HG03575 (cell line): Measurements from ENCODE around the gene TRNP1.
"Not testable (repeated sequence)": the region's sequence is repeated elsewhere in the genome, so short reads cannot be mapped to it uniquely, and the experiment has no call there.

Experiments
- ATAC-seq: cut with Tn5 transposase; IDR thresholded peaks from one replicate; pipeline ENCODE4 v1.9.1; 2021; ENCODE audit not compliant: unreplicated experiment, insufficient number of reproducible peaks, low FRiP score; ENCODE audit errors: extremely low read depth

TRNP1 gene

GRCh38 chr1:26970810-26971209, 22.7 kb upstream of the TRNP1 start:
- no peak for ATAC-seq

GRCh38 chr1:26971590-26971989, 21.9 kb upstream of the TRNP1 start:
- no peak for ATAC-seq

- ATAC-seq, result no peak
Observed at GRCh38 chr1:26972390-26972789, 21.1 kb upstream of the TRNP1 start.

- ATAC-seq, result no peak
Observed at GRCh38 chr1:26972821-26973220, 20.7 kb upstream of the TRNP1 start.

- no peak for ATAC-seq
Observed at GRCh38 chr1:26976621-26977510, 16.6 kb upstream of the TRNP1 start.

GRCh38 chr1:26978901-26979300, 14.6 kb upstream of the TRNP1 start:
- ATAC-seq, result no peak

- ATAC-seq, result no peak
Observed at GRCh38 chr1:26981146-26981846, 12.2 kb upstream of the TRNP1 start.

- ATAC-seq, result no peak
Observed at GRCh38 chr1:26983863-26984262, 9.6 kb upstream of the TRNP1 start.

GRCh38 chr1:26984291-26984690, 9.2 kb upstream of the TRNP1 start:
- ATAC-seq, result no peak

- ATAC-seq, result no peak
Observed at GRCh38 chr1:26986658-26987057, 6.8 kb upstream of the TRNP1 start.

GRCh38 chr1:26989403-26990109, 3.9 kb upstream of the TRNP1 start:
- ATAC-seq, result not testable (repeated sequence)

GRCh38 chr1:26991310-26992116, 2.0 kb upstream of the TRNP1 start:
- no peak for ATAC-seq

- ATAC-seq, result no peak
Observed at GRCh38 chr1:26994020-26994786, 711 bp downstream of the TRNP1 start.

GRCh38 chr1:26994787-26995517, 1.5 kb downstream of the TRNP1 start:
- ATAC-seq, result no peak

GRCh38 chr1:26996024-26996423, 2.5 kb downstream of the TRNP1 start:
- ATAC-seq, result no peak

GRCh38 chr1:26996665-26997064, 3.2 kb downstream of the TRNP1 start:
- no peak for ATAC-seq

- no peak for ATAC-seq
Observed at GRCh38 chr1:26998429-26999300, 5.2 kb downstream of the TRNP1 start.
